Epithelial cell of proximal tubule (primary cell): Measurements from ENCODE around the gene APOA4. TPM values are rescaled to one million over a fixed set of nuclear protein-coding genes. Genes with fewer than 3 reads are reported as not detected.

ENCODE experiments used
- DNase-seq: peaks from one replicate; pipeline ENCODE4 v3.0.0-alpha.2; 2011; ENCODE audit warnings: low read depth
- H3K4me3 ChIP-seq: 2 replicates; pipeline ENCODE4 v1.5.1; 2011; ENCODE audit warnings: low read depth, mild to moderate bottlenecking, low read length
- CTCF ChIP-seq: conservative IDR thresholded peaks from 2 replicates; pipeline ENCODE4 v1.5.1; 2012; ENCODE audit warnings: low read depth, mild to moderate bottlenecking, low read length
- total RNA-seq: library from RNA; depleted of rRNA; stranded (reverse); fragments of >200 nt; gene quantifications from 2 replicates; pipeline ENCODE4 v1.2.3, GENCODE V29; 2015

The APOA4 gene
- total RNA-seq, 1 donor from 2014 or later, result not detected

- TF ChIP-seq CTCF, result no peak
- no peak for DNase-seq
- no peak overlapping the region for H3K4me3 ChIP-seq
Observed at GRCh38 chr11:116859175-116859574, 36.1 kb upstream of the APOA4 start.

GRCh38 chr11:116857936-116858335 lies 34.8 kb upstream of the APOA4 start:
- no peak overlapping the region for H3K4me3 ChIP-seq
- no peak for DNase-seq
- TF ChIP-seq CTCF, result no peak

DNA sequence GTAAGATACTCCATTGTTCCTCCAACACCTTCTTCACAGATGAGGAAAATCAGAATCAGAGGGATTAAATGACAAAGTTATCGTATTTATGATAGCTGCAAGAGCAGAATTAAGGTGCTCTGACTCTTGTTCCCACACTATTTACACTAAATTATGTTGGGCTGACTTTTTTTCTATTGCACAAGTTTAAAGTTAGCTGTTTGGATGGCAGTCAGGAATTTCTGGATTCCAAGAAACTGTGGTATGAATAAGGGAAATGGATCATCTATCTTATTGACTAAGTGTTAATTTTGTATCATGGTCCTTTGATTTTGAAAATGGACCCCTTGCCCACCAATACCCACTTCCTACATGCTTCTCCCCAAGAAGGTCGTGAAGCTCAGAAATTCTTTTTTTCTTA lies 34.2 kb upstream of the APOA4 start:
- TF ChIP-seq CTCF, result no peak
- no peak for DNase-seq
- no peak overlapping the region for H3K4me3 ChIP-seq

DNA sequence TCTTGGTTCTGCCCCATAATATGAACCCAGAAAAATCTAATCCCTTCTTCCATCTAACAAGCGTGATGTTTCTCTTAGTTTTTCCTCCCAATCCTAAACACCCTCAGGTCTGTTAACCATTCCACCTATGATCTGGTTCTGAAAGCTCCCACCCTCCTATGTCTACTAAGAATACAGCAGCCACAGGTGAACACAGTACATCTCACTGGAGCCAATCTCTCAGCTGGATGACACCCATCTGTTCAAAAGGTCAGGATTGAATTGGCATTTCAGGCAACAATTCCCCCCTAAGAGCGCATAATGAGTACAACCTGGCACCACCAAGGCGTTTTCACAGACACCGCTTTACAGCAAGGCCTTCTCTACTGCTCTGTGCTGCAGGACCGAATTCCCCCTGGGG lies 33.3 kb upstream of the APOA4 start:
- TF ChIP-seq CTCF, result no peak

DNA sequence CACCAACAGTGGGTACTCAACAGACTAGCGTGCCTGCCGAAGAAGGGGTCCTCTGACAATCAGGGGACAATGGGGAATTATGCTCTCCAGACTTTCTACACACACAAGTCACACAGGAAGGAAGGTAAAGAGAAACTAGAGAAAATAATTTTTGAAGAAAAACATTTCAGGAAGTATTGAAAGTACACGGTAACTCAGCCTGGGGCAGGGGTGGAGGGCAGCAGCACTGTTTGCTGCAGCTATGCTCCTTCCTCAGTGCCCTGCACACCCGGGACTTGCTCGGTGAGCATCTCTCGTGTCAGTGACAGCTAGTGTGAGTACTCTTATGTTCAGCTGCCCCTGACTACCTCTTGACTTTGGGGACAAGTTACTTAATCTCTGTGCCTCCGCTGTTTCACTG lies 32.3 kb upstream of the APOA4 start:
- no peak for DNase-seq
- no peak overlapping the region for H3K4me3 ChIP-seq
- no peak for TF ChIP-seq CTCF

More for the DNA sequence above, 33.3 kb upstream of the APOA4 start:
- H3K4me3 ChIP-seq, result no peak overlapping the region
- DNase-seq, result no peak

DNA sequence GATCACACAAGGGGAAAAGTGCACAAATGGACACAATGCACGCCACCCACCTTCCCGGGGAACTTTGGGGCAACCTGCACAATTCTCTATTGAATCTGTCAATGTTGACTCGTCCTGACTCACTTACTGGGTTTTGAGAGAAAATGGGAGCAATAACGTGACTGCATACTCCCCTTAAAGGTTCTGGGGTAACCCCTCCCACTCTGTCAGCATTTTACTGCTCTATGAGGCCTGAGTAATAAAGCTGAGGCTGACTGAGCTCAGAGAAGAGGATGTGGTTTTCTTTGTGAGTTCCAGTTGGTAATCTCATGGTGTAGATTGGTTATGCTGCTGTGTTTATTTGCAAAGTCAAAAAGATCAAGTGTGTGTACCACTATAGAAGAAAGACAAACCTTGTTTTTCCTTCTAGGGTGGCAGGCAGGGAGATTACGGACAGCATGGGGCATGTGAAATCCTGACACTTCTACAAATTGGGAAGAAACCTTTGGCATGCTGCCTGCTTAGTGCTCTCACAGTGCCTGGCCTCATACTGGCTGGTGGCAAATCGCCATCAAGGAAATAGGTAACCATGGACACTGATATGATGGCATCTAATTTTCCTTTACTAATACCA lies 30.5 kb upstream of the APOA4 start:
- no peak for TF ChIP-seq CTCF
- no peak overlapping the region for H3K4me3 ChIP-seq
- peak; percentile 69 for DNase-seq
